ENCODE data around the gene NFATC2IP. TPM values are rescaled to one million over a fixed set of nuclear protein-coding genes. Genes with fewer than 3 reads are reported as not detected.
"Not testable (repeated sequence)": the region's sequence is repeated elsewhere in the genome, so short reads cannot be mapped to it uniquely, and the experiment has no call there.

Gene NFATC2IP
- total RNA-seq, 1 experiment from 2014 or later, result 19.7 TPM

DNA sequence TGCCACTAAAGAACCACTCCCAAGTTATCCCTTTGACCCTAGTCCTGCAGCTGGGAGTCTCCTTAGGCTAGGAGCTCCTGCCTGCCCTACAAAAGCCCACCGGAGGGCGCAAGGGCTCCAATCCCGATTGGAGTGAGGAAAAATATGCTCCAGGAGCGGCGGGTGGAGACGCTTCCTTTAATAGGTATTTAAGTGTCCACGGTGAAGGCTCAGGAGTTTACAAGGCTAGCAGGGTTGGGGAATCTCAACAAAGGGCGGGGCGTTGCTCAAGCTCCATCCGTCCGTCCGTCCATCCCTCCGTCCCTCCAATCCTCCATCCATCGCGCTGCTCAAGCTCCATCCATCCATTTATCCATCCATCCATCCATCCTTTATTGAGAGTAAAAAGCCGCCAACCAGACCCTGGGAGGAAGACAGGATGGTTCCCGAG, 23.3 kb downstream of the NFATC2IP start:
- DNase-seq (ENCODE audit: low read depth), result peak; percentile 77

DNA sequence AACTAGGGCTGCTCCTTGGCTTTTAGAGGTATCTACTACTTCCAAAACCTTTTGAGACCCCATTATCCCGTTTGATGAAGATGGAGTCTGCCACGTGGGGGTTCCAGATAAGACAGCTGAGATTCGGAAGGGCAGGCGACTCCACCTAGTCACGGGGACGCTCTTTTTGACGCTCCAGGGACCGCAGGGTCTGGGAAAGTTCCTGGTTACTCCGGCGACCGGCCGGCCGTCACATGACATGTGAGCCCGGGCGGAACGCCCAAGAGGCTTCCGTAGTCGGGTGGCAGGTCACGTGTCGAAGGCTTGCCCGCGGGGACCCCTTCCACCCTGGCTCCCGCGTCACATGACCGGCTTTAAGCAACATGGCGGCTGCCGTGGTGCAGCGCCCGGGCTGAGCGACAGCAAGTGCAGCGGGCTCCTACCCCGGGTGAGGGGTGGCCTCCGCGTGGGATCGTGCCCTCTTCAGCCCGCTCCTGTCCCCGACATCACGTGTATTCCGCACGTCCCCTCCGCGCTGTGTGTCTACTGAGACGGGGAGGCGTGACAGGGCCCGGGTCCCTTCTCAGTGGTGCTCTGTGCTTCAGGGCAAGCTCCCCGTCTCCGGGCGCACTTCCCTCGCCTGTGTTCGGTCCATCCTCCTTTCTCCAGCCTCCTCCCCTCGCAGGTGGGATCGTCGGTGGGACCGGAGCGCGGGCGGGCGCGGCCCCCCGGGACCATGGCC, 23.9 kb downstream of the NFATC2IP start, which contains the start of gene SPNS1:
TSS of gene SPNS1 (plus strand) at position 342 of the 721 bp plus-strand sequence. CDS start at position 716, 374 bp downstream.
- DNase-seq (ENCODE audit: low read depth), result peak; percentile 96

DNA sequence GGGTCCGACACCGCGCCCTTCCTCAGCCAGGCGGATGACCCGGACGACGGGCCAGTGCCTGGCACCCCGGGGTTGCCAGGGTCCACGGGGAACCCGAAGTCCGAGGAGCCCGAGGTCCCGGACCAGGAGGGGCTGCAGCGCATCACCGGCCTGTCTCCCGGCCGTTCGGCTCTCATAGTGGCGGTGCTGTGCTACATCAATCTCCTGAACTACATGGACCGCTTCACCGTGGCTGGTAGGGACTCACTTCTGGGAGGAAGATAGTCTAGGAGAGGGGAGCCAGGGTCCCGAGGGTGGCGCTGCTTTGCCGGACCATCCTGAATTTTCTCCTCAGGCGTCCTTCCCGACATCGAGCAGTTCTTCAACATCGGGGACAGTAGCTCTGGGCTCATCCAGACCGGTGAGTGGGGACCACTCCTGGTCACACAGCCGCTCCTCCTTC, 24.4 kb downstream of the NFATC2IP start:
- no peak for DNase-seq (ENCODE audit: low read depth)

DNA sequence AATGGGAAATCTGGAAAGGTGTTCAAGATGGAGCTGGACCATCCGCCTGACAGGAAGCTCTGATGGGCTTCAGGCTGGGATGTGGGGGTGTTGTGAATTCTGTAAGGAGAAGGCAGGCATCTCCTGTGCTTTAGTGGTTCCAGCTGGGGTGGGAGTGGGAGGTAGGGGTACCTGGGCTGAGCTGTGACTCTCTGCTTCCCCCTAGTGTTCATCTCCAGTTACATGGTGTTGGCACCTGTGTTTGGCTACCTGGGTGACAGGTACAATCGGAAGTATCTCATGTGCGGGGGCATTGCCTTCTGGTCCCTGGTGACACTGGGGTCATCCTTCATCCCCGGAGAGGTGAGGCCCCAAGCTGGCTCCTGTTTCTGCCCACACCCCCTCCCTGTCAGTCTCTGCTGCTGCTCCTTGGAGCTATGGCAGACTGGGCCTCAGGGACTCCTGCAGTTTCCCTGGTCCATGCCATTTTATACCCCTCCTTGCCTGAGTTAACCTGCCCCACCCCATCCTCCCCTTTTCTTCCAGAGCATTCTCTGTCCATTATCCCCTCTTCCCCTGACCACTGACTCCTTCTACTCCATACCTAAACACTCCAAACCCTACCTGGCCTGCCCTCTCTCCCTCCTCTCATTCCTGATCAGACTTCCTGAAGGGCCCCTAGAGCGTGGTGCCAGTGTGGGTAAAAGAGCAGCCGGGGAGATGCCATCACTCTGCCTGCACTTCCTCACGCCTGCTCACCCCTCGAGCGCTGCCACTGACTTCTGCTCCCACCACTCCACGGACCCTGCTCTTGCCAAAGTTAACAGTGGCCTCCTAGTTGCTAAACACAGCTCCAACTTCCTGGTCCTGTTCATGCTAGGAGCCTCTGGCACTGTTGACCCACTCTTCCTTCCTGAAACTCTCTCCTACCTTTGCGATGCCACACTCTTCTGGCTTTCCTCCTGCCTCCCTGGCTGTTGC, 27.2 kb downstream of the NFATC2IP start:
- DNase-seq (ENCODE audit: low read depth), result no peak

DNA sequence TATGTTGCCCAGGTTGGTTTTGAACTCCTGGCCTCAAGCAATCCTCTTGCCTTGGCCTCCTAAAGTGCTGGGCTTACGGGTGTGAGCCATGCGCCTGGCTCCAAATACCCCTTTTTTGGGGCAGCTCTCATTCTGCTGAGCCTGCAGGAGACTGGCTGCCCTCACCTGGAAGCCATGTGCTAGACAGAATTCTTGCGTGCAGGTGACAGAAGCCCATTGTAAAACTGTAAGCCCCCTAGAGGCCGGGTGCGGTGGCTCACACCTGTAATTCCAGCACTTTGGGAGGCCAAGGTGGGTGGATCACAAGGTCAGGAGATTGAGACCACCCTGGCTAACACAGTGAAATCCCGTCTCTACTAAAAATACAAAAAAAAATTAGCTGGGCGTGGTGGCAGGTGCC, 29.6 kb downstream of the NFATC2IP start:
- not testable (repeated sequence) for DNase-seq (ENCODE audit: low read depth)

DNA sequence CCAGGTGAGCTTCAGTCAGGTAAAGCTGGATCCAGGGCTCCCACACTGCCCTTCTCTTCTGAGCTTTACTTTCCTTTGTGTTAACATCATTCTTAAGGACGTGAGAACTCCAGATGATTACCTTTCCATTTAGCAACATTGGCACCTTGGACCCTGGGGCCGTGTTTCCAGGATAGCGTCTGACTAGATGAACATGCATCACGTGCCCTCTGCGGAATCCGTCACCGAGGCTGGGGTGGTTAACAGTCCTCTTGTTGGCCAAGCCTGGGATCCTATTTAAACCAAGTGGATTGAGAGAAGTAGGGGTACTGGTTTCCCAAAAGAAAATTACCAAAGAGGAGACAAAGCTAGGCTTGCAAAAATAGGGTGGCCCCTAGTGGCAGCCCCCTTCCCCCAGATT, 30.2 kb downstream of the NFATC2IP start:
- no peak for DNase-seq (ENCODE audit: low read depth)

DNA sequence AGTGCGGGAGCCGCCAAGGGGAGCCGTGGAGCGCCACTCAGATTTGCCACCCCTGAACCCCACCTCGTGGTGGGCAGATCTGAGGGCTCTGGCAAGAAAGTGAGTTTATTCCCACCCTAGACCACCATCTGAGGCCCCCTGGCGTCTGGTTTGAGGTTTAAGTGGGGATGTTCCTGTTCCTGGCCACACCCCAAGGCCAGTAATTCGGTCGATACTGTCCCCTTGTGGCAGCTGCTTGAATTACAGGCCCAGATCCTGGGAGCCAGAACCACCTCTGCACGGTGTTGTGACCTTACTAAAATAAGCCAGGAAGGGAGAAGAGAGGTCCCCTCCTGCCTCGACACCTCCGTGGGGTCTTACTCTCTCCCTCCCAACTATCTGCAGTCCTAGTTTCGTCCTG, 30.8 kb downstream of the NFATC2IP start:
- DNase-seq (ENCODE audit: low read depth), result no peak

DNA sequence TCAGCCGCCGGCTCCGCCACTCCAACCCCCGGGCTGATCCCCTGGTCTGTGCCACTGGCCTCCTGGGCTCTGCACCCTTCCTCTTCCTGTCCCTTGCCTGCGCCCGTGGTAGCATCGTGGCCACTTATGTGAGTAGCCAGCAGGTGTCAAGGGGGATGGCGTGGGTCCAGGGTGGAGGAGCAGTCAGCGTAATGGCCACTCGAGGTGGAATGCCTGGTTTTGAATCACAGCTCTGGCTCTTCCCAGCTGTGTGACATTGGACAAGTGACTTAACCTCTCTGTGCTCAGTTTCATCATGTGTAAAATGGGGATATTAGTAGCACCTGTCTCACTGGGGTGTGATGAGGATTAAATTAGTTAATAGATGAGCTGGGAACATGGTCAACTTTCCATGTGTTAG, 31.7 kb downstream of the NFATC2IP start:
- no peak for DNase-seq (ENCODE audit: low read depth)

DNA sequence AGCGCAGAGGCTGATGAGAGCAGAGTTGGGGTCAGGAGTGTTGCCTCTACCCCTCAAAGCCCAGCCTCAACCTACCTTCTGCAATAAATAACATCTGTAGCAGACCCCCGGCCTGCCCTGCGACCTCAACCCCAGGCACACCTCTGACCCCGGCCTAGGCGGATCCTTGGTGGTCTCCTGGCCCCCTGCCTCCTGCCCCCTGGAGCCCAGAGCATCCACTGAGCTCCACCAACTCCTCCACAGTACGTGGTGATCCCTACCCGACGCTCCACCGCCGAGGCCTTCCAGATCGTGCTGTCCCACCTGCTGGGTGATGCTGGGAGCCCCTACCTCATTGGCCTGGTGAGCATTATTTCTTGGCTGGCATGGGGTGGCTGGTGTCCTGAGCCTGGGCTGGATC, 32.2 kb downstream of the NFATC2IP start:
- DNase-seq (ENCODE audit: low read depth), result no peak

DNA sequence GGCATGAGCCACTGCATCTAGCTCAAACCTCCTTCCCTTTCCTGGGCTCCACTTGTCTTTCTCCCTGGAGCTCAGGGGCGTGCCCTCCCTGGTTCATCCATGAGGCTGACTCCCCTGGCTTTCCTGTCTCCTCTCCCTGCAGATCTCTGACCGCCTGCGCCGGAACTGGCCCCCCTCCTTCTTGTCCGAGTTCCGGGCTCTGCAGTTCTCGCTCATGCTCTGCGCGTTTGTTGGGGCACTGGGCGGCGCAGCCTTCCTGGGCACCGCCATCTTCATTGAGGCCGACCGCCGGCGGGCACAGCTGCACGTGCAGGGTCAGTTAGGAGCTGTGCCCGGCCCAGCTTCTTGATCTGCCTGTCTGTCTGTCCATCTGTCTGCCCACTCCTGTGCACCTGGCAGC, 32.9 kb downstream of the NFATC2IP start:
- DNase-seq (ENCODE audit: low read depth), result no peak

DNA sequence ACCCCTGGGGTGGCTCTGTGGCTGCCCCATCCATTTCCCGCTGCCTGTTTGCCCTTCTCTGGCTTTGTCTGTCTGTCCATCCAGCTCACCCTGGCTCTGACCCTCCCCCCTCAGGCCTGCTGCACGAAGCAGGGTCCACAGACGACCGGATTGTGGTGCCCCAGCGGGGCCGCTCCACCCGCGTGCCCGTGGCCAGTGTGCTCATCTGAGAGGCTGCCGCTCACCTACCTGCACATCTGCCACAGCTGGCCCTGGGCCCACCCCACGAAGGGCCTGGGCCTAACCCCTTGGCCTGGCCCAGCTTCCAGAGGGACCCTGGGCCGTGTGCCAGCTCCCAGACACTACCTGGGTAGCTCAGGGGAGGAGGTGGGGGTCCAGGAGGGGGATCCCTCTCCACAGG, 33.4 kb downstream of the NFATC2IP start:
- DNase-seq (ENCODE audit: low read depth), result no peak

DNA sequence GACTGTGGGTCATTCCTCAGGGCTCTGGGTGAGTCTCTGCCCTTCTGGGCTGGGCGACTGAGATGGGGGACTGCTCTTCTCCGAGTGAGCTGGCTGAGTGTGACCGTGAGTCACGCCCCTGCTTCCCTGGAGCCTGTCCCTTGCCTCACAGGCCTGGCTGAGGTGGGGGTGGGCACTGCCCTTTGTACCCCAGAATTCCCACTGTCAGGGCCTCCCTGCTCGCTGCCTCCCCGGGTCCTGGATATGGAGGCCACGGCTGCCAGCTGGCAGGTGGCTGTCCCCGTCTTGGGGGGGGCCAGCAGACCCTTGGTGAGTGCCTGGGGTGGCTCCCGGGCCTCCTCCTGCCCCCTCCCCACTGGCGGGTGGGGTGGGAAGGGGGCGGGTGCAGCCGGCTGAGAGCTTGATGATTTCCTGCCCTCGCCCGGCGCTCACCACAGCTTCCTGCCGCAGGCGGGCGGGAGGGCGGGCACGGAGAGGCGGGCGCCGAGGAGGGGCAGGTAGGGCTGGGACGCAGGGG, 33.9 kb downstream of the NFATC2IP start, which contains the start of gene LAT:
TSS of gene LAT (plus strand) at position 434 of the 517 bp plus-strand sequence. CDS start 366 bp downstream, outside the sequence.
- DNase-seq (ENCODE audit: low read depth), result peak; percentile 86

DNA sequence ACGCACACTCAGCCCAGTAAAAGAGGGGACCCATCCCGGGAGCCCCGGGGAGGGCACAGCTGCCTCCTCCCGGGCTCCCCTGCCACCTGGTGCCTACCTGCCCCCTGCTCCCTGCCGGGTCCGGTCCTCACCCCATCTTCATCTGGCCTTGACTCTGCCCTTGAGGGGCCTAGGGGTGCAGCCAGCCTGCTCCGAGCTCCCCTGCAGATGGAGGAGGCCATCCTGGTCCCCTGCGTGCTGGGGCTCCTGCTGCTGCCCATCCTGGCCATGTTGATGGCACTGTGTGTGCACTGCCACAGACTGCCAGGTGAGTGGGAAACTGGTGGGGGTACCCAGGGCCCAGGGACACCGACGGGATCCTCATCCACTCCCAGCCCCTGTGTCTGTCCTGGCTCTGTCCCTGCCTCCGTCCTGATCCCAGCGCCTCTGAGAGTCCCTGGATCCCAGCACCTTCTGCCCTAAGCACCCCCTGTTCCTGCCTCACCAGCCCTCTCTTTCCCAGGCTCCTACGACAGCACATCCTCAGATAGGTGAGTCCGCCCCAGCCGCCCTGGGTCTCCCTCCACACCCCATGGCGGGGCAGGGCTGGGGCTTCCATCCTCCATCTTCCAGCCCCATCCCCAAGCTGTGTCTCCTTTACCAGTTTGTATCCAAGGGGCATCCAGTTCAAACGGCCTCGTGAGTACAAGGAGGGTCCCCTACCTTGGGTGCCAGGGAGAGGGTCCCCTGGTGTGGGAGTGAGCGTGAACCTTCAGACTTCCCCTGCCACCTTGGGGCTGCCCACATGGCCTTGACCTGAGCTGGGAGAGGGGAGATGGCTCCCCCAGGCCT, 34.7 kb downstream of the NFATC2IP start:
- no peak for DNase-seq (ENCODE audit: low read depth)

DNA sequence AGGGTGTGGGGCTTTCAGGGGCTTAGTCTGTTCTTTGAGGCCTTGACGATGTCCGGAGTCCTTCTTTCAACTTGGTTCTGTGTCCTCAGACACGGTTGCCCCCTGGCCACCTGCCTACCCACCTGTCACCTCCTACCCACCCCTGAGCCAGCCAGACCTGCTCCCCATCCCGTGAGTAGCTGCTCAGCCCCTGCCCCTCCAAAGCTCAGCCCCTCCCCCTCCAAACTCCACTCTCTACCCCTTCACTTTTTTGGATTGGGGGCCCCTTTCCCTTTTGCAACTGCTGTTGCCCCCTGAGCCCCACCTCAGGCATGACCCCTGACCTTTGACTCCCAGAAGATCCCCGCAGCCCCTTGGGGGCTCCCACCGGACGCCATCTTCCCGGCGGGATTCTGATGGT, 35.3 kb downstream of the NFATC2IP start:
- DNase-seq (ENCODE audit: low read depth), result no peak

DNA sequence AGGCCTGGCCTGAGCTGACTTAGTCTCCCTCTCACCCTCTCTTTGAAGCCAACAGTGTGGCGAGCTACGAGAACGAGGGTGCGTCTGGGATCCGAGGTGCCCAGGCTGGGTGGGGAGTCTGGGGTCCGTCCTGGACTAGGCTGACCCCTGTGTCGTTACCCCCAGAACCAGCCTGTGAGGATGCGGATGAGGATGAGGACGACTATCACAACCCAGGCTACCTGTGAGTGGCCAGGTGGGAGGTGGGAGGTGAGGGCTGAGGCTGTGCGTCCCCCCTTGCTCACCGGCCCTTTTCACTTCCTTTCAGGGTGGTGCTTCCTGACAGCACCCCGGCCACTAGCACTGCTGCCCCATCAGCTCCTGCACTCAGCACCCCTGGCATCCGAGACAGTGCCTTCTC, 35.8 kb downstream of the NFATC2IP start:
- no peak for DNase-seq (ENCODE audit: low read depth)

DNA sequence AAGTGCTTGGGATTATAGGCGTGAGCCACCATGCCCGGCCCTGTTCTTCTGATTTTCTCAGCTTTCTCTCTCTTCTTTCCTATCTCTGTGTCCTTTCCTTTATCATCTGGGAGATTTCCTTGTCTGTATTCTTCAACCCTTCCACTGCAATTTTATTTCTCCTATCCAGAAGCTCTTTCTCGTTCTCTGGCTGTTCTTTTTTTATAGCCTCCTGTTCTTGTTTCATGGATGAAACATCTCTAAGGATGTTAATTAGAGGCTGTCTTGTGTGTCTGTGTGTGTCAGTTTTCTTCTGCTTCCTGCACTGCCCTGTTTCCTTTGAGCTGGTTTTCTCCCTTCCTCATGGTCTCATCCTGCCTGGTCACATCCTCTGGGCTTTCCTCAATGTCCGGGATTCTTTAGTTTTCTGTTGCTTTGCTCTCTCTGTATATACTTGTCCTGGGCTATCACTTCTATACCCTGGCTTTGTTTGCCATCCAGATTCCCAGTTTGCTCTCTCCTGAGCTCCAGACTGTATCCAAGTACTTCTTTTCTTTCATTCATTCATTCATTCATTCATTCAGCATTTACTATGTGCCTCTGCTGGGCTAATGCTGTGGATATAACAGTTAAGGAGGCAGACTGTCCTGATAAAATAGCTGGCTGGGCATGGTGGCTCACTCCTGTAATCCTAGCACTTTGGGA, 36.6 kb downstream of the NFATC2IP start:
- DNase-seq (ENCODE audit: low read depth), result no peak

DNA sequence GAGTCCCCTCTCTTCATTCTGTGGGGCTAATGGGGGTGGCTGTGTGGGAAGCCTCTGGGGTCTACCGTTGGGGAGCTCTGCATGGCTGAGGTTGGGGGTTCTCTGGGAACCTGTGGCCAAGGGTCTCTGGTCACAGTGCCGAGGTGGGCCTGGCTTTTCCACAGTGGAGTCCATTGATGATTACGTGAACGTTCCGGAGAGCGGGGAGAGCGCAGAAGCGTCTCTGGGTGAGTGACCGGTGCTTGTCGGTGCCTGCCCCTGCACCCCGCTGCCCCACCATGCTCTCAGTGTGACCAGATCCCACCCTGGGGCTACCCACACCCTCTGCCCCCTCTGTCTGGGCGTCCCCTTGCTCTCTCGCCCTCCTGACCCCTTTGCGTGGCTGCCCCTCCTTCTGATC, 38.6 kb downstream of the NFATC2IP start:
- no peak for DNase-seq (ENCODE audit: low read depth)

DNA sequence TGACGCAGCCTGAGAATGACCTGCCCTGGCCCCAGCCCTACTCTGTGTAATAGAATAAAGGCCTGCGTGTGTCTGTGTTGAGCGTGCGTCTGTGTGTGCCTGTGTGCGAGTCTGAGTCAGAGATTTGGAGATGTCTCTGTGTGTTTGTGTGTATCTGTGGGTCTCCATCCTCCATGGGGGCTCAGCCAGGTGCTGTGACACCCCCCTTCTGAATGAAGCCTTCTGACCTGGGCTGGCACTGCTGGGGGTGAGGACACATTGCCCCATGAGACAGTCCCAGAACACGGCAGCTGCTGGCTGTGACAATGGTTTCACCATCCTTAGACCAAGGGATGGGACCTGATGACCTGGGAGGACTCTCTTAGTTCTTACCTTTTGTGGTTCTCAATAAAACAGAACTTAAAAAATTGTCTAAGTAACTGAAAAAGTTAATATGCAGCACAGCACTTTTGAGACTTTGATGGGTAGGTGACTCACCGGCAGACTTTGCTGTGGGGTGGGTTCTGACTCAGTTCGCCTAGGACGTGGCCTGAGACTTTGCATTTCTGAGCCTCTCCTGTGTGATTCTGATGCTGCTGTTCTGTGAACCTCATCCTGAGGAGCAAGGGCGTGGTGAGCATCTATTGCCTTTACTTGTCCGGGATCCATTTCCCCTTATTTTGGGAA, 39.8 kb downstream of the NFATC2IP start:
- DNase-seq (ENCODE audit: low read depth), result no peak

DNA sequence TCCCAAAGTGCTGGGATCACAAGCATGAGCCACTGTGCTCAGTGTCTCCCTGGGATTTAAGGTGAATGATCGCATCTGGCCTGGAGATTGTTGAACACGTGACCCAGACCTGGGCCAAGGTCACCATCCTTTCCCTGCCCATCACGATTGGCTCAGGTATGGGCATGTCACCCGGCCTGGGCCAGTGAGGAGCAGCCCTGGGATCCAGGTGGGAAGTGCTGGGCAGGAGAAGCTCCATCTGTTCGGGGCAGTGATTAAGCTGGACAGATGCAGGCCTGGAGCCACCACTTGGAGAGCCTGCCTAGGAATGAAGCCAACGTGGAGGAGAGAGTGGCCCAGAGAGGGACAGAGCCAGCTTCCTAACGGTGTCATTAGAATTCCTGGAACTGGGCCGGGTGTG, 41.0 kb downstream of the NFATC2IP start:
- no peak for DNase-seq (ENCODE audit: low read depth)

DNA sequence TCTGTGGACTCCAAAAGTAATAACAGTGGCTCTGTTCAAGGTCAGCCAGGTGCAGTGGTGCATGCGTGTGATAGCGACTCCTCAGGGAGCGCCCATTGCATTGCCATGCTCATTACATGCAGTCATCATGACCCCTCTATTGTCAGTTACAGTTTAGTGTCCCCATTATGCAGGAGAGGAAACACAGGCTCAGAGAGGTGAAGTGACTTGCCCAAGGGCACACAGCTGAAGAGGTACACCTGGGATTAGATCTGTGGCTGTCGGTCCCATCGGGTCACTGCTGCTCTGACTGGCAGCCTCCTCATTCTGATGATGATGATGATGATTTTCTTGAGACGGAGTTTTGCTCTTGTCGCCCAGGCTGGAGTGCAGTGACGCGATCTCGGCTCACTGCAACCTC, 41.8 kb downstream of the NFATC2IP start:
- no peak for DNase-seq (ENCODE audit: low read depth)
